CD4-positive, alpha-beta T cell treated with Interleukin-21 for 1 hour (primary cell): ENCODE data around the gene ARMC10.
"Not testable (repeated sequence)": the region's sequence is repeated elsewhere in the genome, so short reads cannot be mapped to it uniquely, and the experiment has no call there.

Experiments
- DNase-seq: peaks from one replicate; pipeline ENCODE4 v3.0.0-alpha.2; 2020

The ARMC10 gene

GRCh38 chr7:103129702-103130549 is 55.0 kb downstream of the ARMC10 start:
- DNase-seq, result no peak

- no peak for DNase-seq
Observed at GRCh38 chr7:103130901-103131624, 56.1 kb downstream of the ARMC10 start.

GRCh38 chr7:103132995-103133688 is 58.2 kb downstream of the ARMC10 start:
- no peak for DNase-seq

GRCh38 chr7:103134836-103135554 is 60.1 kb downstream of the ARMC10 start:
- DNase-seq, result no peak

- DNase-seq, result no peak
Observed at GRCh38 chr7:103140061-103140460, 65.1 kb downstream of the ARMC10 start.

- DNase-seq, result no peak
Observed at GRCh38 chr7:103140685-103141084, 65.7 kb downstream of the ARMC10 start.

- DNase-seq, result no peak
Observed at GRCh38 chr7:103141753-103142404, 66.9 kb downstream of the ARMC10 start.

- DNase-seq, result no peak
Observed at GRCh38 chr7:103142494-103142893, 67.6 kb downstream of the ARMC10 start.

- no peak for DNase-seq
Observed at GRCh38 chr7:103143868-103144267, 68.9 kb downstream of the ARMC10 start.

- DNase-seq, result not testable (repeated sequence)
Observed at GRCh38 chr7:103144754-103145153, 69.8 kb downstream of the ARMC10 start.

GRCh38 chr7:103148131-103148993 is 73.4 kb downstream of the ARMC10 start:
- DNase-seq, result no peak
